Measurements from ENCODE around the gene GALK1. TPM values are rescaled to one million over a fixed set of nuclear protein-coding genes. Genes with fewer than 3 reads are reported as not detected.

Gene GALK1
- total and polyA plus RNA-seq, 9 of the 15 experiments (the other 6 are each of a cell fraction or from before 2014, with no cell fraction given) = 0.45 to 51.6 (median 17.4) TPM

DNA sequence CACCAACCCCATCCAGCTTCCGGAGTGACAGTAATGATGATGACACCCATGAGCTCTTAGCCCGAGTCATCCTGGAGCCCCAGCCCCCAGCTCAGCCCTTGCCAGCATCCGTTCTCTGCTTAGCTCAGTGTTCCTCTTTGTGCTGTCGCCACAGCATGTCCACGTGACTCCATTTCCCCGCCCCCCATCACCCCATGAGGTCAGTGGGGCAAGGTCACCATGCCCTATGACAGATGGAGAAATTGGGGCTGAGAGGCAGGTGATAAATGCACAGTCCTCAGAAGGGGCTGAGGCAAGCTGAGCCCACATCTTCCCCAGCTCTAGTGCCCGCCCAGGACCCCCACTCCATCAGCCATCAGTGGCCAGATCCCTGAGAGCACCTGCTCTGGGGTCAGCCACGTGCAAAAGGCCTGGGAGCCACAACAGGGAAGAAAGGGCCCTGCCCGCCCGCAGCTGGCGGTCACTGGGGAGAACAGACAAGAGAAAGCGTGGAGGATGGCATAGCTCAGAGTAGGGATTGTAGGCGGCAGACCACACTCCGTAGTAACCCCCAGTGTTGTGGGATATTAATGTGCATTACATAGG is 26.7 kb downstream of the GALK1 start (continued):
- TF ChIP-seq, protein P1, sequence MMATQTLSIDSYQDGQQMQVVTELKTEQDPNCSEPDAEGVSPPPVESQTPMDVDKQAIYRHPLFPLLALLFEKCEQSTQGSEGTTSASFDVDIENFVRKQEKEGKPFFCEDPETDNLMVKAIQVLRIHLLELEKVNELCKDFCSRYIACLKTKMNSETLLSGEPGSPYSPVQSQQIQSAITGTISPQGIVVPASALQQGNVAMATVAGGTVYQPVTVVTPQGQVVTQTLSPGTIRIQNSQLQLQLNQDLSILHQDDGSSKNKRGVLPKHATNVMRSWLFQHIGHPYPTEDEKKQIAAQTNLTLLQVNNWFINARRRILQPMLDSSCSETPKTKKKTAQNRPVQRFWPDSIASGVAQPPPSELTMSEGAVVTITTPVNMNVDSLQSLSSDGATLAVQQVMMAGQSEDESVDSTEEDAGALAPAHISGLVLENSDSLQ (IDR thresholded peaks at IDR 0.05) = peak; percentile 31; the same call in 1 of the 2 replicates
- TF ChIP-seq, protein P2, sequence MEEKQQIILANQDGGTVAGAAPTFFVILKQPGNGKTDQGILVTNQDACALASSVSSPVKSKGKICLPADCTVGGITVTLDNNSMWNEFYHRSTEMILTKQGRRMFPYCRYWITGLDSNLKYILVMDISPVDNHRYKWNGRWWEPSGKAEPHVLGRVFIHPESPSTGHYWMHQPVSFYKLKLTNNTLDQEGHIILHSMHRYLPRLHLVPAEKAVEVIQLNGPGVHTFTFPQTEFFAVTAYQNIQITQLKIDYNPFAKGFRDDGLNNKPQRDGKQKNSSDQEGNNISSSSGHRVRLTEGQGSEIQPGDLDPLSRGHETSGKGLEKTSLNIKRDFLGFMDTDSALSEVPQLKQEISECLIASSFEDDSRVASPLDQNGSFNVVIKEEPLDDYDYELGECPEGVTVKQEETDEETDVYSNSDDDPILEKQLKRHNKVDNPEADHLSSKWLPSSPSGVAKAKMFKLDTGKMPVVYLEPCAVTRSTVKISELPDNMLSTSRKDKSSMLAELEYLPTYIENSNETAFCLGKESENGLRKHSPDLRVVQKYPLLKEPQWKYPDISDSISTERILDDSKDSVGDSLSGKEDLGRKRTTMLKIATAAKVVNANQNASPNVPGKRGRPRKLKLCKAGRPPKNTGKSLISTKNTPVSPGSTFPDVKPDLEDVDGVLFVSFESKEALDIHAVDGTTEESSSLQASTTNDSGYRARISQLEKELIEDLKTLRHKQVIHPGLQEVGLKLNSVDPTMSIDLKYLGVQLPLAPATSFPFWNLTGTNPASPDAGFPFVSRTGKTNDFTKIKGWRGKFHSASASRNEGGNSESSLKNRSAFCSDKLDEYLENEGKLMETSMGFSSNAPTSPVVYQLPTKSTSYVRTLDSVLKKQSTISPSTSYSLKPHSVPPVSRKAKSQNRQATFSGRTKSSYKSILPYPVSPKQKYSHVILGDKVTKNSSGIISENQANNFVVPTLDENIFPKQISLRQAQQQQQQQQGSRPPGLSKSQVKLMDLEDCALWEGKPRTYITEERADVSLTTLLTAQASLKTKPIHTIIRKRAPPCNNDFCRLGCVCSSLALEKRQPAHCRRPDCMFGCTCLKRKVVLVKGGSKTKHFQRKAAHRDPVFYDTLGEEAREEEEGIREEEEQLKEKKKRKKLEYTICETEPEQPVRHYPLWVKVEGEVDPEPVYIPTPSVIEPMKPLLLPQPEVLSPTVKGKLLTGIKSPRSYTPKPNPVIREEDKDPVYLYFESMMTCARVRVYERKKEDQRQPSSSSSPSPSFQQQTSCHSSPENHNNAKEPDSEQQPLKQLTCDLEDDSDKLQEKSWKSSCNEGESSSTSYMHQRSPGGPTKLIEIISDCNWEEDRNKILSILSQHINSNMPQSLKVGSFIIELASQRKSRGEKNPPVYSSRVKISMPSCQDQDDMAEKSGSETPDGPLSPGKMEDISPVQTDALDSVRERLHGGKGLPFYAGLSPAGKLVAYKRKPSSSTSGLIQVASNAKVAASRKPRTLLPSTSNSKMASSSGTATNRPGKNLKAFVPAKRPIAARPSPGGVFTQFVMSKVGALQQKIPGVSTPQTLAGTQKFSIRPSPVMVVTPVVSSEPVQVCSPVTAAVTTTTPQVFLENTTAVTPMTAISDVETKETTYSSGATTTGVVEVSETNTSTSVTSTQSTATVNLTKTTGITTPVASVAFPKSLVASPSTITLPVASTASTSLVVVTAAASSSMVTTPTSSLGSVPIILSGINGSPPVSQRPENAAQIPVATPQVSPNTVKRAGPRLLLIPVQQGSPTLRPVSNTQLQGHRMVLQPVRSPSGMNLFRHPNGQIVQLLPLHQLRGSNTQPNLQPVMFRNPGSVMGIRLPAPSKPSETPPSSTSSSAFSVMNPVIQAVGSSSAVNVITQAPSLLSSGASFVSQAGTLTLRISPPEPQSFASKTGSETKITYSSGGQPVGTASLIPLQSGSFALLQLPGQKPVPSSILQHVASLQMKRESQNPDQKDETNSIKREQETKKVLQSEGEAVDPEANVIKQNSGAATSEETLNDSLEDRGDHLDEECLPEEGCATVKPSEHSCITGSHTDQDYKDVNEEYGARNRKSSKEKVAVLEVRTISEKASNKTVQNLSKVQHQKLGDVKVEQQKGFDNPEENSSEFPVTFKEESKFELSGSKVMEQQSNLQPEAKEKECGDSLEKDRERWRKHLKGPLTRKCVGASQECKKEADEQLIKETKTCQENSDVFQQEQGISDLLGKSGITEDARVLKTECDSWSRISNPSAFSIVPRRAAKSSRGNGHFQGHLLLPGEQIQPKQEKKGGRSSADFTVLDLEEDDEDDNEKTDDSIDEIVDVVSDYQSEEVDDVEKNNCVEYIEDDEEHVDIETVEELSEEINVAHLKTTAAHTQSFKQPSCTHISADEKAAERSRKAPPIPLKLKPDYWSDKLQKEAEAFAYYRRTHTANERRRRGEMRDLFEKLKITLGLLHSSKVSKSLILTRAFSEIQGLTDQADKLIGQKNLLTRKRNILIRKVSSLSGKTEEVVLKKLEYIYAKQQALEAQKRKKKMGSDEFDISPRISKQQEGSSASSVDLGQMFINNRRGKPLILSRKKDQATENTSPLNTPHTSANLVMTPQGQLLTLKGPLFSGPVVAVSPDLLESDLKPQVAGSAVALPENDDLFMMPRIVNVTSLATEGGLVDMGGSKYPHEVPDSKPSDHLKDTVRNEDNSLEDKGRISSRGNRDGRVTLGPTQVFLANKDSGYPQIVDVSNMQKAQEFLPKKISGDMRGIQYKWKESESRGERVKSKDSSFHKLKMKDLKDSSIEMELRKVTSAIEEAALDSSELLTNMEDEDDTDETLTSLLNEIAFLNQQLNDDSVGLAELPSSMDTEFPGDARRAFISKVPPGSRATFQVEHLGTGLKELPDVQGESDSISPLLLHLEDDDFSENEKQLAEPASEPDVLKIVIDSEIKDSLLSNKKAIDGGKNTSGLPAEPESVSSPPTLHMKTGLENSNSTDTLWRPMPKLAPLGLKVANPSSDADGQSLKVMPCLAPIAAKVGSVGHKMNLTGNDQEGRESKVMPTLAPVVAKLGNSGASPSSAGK (IDR thresholded peaks at IDR 0.05) = 0 out of 2 replicates have a peak, but pooled peaks have one; percentile 13
- TF ChIP-seq MIER1 (IDR thresholded peaks at IDR 0.05; ENCODE audit: low read depth) = no peak
- TF ChIP-seq, protein P3, sequence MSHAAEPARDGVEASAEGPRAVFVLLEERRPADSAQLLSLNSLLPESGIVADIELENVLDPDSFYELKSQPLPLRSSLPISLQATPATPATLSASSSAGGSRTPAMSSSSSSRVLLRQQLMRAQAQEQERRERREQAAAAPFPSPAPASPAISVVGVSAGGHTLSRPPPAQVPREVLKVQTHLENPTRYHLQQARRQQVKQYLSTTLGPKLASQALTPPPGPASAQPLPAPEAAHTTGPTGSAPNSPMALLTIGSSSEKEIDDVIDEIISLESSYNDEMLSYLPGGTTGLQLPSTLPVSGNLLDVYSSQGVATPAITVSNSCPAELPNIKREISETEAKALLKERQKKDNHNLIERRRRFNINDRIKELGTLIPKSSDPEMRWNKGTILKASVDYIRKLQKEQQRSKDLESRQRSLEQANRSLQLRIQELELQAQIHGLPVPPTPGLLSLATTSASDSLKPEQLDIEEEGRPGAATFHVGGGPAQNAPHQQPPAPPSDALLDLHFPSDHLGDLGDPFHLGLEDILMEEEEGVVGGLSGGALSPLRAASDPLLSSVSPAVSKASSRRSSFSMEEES (CRISPR knock-in tag; IDR thresholded peaks at IDR 0.05) = 0 out of 2 replicates have a peak, but pooled peaks have one; percentile 10
- TF ChIP-seq, protein P4, sequence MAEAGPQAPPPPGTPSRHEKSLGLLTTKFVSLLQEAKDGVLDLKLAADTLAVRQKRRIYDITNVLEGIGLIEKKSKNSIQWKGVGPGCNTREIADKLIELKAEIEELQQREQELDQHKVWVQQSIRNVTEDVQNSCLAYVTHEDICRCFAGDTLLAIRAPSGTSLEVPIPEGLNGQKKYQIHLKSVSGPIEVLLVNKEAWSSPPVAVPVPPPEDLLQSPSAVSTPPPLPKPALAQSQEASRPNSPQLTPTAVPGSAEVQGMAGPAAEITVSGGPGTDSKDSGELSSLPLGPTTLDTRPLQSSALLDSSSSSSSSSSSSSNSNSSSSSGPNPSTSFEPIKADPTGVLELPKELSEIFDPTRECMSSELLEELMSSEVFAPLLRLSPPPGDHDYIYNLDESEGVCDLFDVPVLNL (CRISPR knock-in tag; IDR thresholded peaks at IDR 0.05; ENCODE audit: low read depth) = no peak
- peak; percentile 28; the same call in 1 of the 2 replicates for TF ChIP-seq TOE1 (IDR thresholded peaks at IDR 0.05; ENCODE audit: borderline replicate concordance)
- no peak for TF ChIP-seq TOE1 (CRISPR knock-in tag; IDR thresholded peaks at IDR 0.05; ENCODE audit: borderline replicate concordance, low read depth)
- TF ChIP-seq SREBF1 (IDR thresholded peaks at IDR 0.05; ENCODE audit: borderline replicate concordance, low read depth, low read length) = peak; percentile 37; the same call in 1 of the 2 replicates
- TF ChIP-seq, protein P5, sequence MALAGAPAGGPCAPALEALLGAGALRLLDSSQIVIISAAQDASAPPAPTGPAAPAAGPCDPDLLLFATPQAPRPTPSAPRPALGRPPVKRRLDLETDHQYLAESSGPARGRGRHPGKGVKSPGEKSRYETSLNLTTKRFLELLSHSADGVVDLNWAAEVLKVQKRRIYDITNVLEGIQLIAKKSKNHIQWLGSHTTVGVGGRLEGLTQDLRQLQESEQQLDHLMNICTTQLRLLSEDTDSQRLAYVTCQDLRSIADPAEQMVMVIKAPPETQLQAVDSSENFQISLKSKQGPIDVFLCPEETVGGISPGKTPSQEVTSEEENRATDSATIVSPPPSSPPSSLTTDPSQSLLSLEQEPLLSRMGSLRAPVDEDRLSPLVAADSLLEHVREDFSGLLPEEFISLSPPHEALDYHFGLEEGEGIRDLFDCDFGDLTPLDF (CRISPR knock-in tag; IDR thresholded peaks at IDR 0.05) = no peak
- peak; percentile 60 for TF ChIP-seq BHLHE40 (IDR thresholded peaks at IDR 0.05; ENCODE audit: low read length)

All from K562 (cell line).